ENCODE results near the gene TRAF3. TPM values are rescaled to one million over a fixed set of nuclear protein-coding genes. Genes with fewer than 3 reads are reported as not detected.

The TRAF3 gene
- total RNA-seq, 2 experiments from 2014 or later: 39.1 to 40.2 TPM

GRCh38 chr14:102933618-102934231 is 156.5 kb downstream of the TRAF3 start:
- peaks cover 4% of the 10 kb centered on the region for H3K27me3 Mint-ChIP-seq
- CTCF ChIA-PET: interaction anchor here (0.9 kb wide), 1 partner anchor 239 kb away, joined by 3 read pairs; no protein-coding TSS in a partner anchor
- H3K9me3 Mint-ChIP-seq: no peaks in the 10 kb centered on the region
- no peaks in the 10 kb centered on the region for H3K4me1 Mint-ChIP-seq (ENCODE audit: low read depth)
- DNase-seq (no peak), ATAC-seq (no peak)
- H3K4me3 Mint-ChIP-seq: no peak overlapping the region
- POLR2A ChIA-PET: no interaction called here
- H3K36me3 Mint-ChIP-seq (ENCODE audit: low read depth): no peaks in the 10 kb centered on the region
- no peak overlapping the region for H3K27ac Mint-ChIP-seq
- TF ChIP-seq CTCF (IDR thresholded peaks at IDR 0.05): no peak
- intact Hi-C loops (cut with micrococcal nuclease): no loop called here

GRCh38 chr14:102935756-102936155 is 158.5 kb downstream of the TRAF3 start:
- H3K27me3 Mint-ChIP-seq: peaks cover 3% of the 10 kb centered on the region

GRCh38 chr14:102937331-102938175 is 160.3 kb downstream of the TRAF3 start:
- no peaks in the 10 kb centered on the region for H3K4me1 Mint-ChIP-seq (ENCODE audit: low read depth)
- H3K9me3 Mint-ChIP-seq: no peaks in the 10 kb centered on the region
- no peak for TF ChIP-seq CTCF (IDR thresholded peaks at IDR 0.05)
- intact Hi-C loops (cut with micrococcal nuclease): no loop called here
- no peak overlapping the region for H3K4me3 Mint-ChIP-seq
- H3K27me3 Mint-ChIP-seq: no peaks in the 10 kb centered on the region
- H3K36me3 Mint-ChIP-seq (ENCODE audit: low read depth): no peaks in the 10 kb centered on the region
- POLR2A ChIA-PET: no interaction called here
- DNase-seq (no peak), ATAC-seq (no peak)
- CTCF ChIA-PET: no interaction called here
- no peak overlapping the region for H3K27ac Mint-ChIP-seq

More at GRCh38 chr14:102935756-102936155, 158.5 kb downstream of the TRAF3 start:
- H3K4me3 Mint-ChIP-seq: no peak overlapping the region
- CTCF ChIA-PET: interaction anchor here (0.6 kb wide), 1 partner anchor 163 kb away, joined by 3 read pairs; no protein-coding TSS in a partner anchor
- H3K36me3 Mint-ChIP-seq (ENCODE audit: low read depth): no peaks in the 10 kb centered on the region
- no peaks in the 10 kb centered on the region for H3K9me3 Mint-ChIP-seq
- H3K27ac Mint-ChIP-seq: no peak overlapping the region
- intact Hi-C loops (cut with micrococcal nuclease): no loop called here
- ATAC-seq (no peak), DNase-seq (no peak)
- no peaks in the 10 kb centered on the region for H3K4me1 Mint-ChIP-seq (ENCODE audit: low read depth)
- TF ChIP-seq CTCF (IDR thresholded peaks at IDR 0.05): no peak
- POLR2A ChIA-PET: interaction anchor here (0.8 kb wide), 1 partner anchor 8 kb away, joined by 3 read pairs; no protein-coding TSS in a partner anchor

GRCh38 chr14:102938191-102938590 is 160.9 kb downstream of the TRAF3 start:
- H3K4me3 Mint-ChIP-seq: no peak overlapping the region
- H3K9me3 Mint-ChIP-seq: no peaks in the 10 kb centered on the region
- no peak for TF ChIP-seq CTCF (IDR thresholded peaks at IDR 0.05)
- POLR2A ChIA-PET: no interaction called here
- H3K4me1 Mint-ChIP-seq (ENCODE audit: low read depth): no peaks in the 10 kb centered on the region
- H3K27me3 Mint-ChIP-seq: no peaks in the 10 kb centered on the region
- H3K36me3 Mint-ChIP-seq (ENCODE audit: low read depth): no peaks in the 10 kb centered on the region
- CTCF ChIA-PET: no interaction called here
- DNase-seq: no peak
- no peak for ATAC-seq
- no peak overlapping the region for H3K27ac Mint-ChIP-seq
- intact Hi-C loops (cut with micrococcal nuclease): no loop called here

- no peak overlapping the region for H3K27ac Mint-ChIP-seq
- no peak for ATAC-seq
- H3K36me3 Mint-ChIP-seq (ENCODE audit: low read depth): no peaks in the 10 kb centered on the region
- no peak overlapping the region for H3K4me3 Mint-ChIP-seq
- no peaks in the 10 kb centered on the region for H3K27me3 Mint-ChIP-seq
- intact Hi-C loops (cut with micrococcal nuclease): no loop called here
- POLR2A ChIA-PET: no interaction called here
- CTCF ChIA-PET: no interaction called here
- no peaks in the 10 kb centered on the region for H3K9me3 Mint-ChIP-seq
- DNase-seq: no peak
- no peak for TF ChIP-seq CTCF (IDR thresholded peaks at IDR 0.05)
- no peaks in the 10 kb centered on the region for H3K4me1 Mint-ChIP-seq (ENCODE audit: low read depth)
These were observed 162.1 kb downstream of the TRAF3 start for GRCh38 chr14:102939329-102939728.
